CD14-positive monocyte (primary cell): Measurements from ENCODE around the gene ABCG4. TPM values are rescaled to one million over a fixed set of nuclear protein-coding genes. Genes with fewer than 3 reads are reported as not detected.
"Not testable (repeated sequence)": the region's sequence is repeated elsewhere in the genome, so short reads cannot be mapped to it uniquely, and the experiment has no call there.

Source experiments
- DNase-seq, 3 donors: peaks; one replicate each; pipeline ENCODE4 v3.0.0-alpha.2; 2011 to 2022
- H2AFZ ChIP-seq: 2 replicates; pipeline ENCODE4 v1.6.0; 2012; ENCODE audit warnings: mild to moderate bottlenecking, low read depth, low read length, inconsistent platforms; ENCODE audit not compliant: insufficient read depth, poor library complexity, severe bottlenecking
- H3K27ac ChIP-seq, 2 donors: 1 replicate in 1 of 2; 2 replicates in 1 of 2; pipeline ENCODE4 v1.5.1; 2012 to 2013; ENCODE audit warnings: low read length in 2 of 2, control low read depth in 1 of 2, inconsistent platforms in 1 of 2, low read depth in 1 of 2, mild to moderate bottlenecking in 1 of 2
- H3K27me3 ChIP-seq, 2 donors: one replicate each; pipeline versions ENCODE4 v1.6.0 to v1.6.1; 2011 to 2013; ENCODE audit warnings: low read length in 2 of 2; ENCODE audit not compliant: control insufficient read depth in 2 of 2, insufficient read depth in 2 of 2
- H3K36me3 ChIP-seq, 2 donors: replicated peaks in 1 of 2; 1 replicate in 1 of 2; 2 replicates in 1 of 2; pipeline versions ENCODE4 v1.5.1 to v1.6.1; 2012 to 2013; ENCODE audit warnings: low read length in 2 of 2, control low read depth in 1 of 2, inconsistent platforms in 1 of 2, mild to moderate bottlenecking in 1 of 2; ENCODE audit not compliant: insufficient read depth in 2 of 2, control insufficient read depth in 1 of 2
- H3K4me1 ChIP-seq, 2 donors: 1 replicate in 1 of 2; 2 replicates in 1 of 2; pipeline versions ENCODE4 v1.5.1 to v1.6.1; 2012 to 2013; ENCODE audit warnings: low read length in 2 of 2, control low read depth in 1 of 2, inconsistent platforms in 1 of 2, mild to moderate bottlenecking in 1 of 2, moderate library complexity in 1 of 2; ENCODE audit not compliant: insufficient read depth in 2 of 2, control insufficient read depth in 1 of 2
- H3K4me2 ChIP-seq: replicated peaks from 2 replicates; pipeline ENCODE3; 2012; ENCODE audit warnings: low read length, moderate library complexity, mild to moderate bottlenecking; ENCODE audit not compliant: poor library complexity, severe bottlenecking; ENCODE audit errors: extremely low read depth
- H3K4me3 ChIP-seq, 3 experiments: fragments of 200-600 bp in 1 of 3; sonication (generic) in 1 of 3; replicated peaks in 1 of 3; 1 replicate in 2 of 3; 2 replicates in 1 of 3; pipeline ENCODE4 v1.5.1; 2011 to 2013; ENCODE audit warnings: low read length in 3 of 3, mild to moderate bottlenecking in 3 of 3, control low read depth in 2 of 3, low read depth in 2 of 3, inconsistent platforms in 1 of 3, moderate library complexity in 1 of 3
- H3K79me2 ChIP-seq: 2 replicates; pipeline ENCODE4 v1.6.0; 2012; ENCODE audit warnings: mild to moderate bottlenecking, control low read depth, inconsistent platforms, low read length, moderate library complexity; ENCODE audit not compliant: insufficient read depth
- H3K9ac ChIP-seq: 2 replicates; pipeline ENCODE4 v1.6.0; 2017; ENCODE audit warnings: low read length, mild to moderate bottlenecking; ENCODE audit not compliant: insufficient read depth, poor library complexity, severe bottlenecking
- H3K9me3 ChIP-seq, 2 donors: replicated peaks in 1 of 2; 1 replicate in 1 of 2; 2 replicates in 1 of 2; pipeline versions ENCODE4 v1.5.1 to v1.6.1; 2012 to 2013; ENCODE audit warnings: low read length in 2 of 2, control low read depth in 1 of 2; ENCODE audit not compliant: control insufficient read depth in 1 of 2, insufficient read depth in 1 of 2
- H4K20me1 ChIP-seq: 2 replicates; pipeline ENCODE4 v1.6.0; 2012; ENCODE audit warnings: mild to moderate bottlenecking, low read length, control low read depth, moderate library complexity; ENCODE audit not compliant: insufficient read depth
- H3K27ac Mint-ChIP-seq, 7 donors: one replicate each; pipeline ENCODE4 v1.8.0; 2020; ENCODE audit warnings: mild to moderate bottlenecking in 7 of 7, mixed read lengths in 7 of 7, moderate library complexity in 6 of 7, inconsistent platforms in 2 of 7
- H3K27me3 Mint-ChIP-seq, 3 donors: one replicate each; pipeline ENCODE4 v1.8.0; 2021 to 2022; ENCODE audit warnings: low read depth in 3 of 3, mild to moderate bottlenecking in 3 of 3, mixed read lengths in 3 of 3, moderate library complexity in 3 of 3, inconsistent platforms in 1 of 3
- H3K36me3 Mint-ChIP-seq, 2 donors: one replicate each; pipeline ENCODE4 v1.8.0; 2020; ENCODE audit warnings: mixed read lengths in 2 of 2, inconsistent platforms in 1 of 2, mild to moderate bottlenecking in 1 of 2
- H3K4me1 Mint-ChIP-seq: one replicate; pipeline ENCODE4 v1.8.0; 2020; ENCODE audit warnings: mild to moderate bottlenecking, mixed read lengths
- H3K4me3 Mint-ChIP-seq, 2 donors: one replicate each; pipeline ENCODE4 v1.8.0; 2020; ENCODE audit warnings: mild to moderate bottlenecking in 2 of 2, mixed read lengths in 2 of 2, moderate library complexity in 1 of 2
- H3K9me3 Mint-ChIP-seq, 7 donors: one replicate each; pipeline ENCODE4 v1.8.0; 2020 to 2022; ENCODE audit warnings: mixed read lengths in 7 of 7, mild to moderate bottlenecking in 6 of 7, moderate library complexity in 6 of 7, inconsistent platforms in 2 of 7
- CTCF ChIP-seq: fragments of 200-600 bp; IDR thresholded peaks from one replicate; pipeline ENCODE4 v1.8.0; 2022; ENCODE audit warnings: antibody characterized with exemption, mild to moderate bottlenecking
- WGBS: methylation state at CpG from one replicate; pipeline ENCODE4 v1.1.5; 2013; ENCODE audit warnings: missing lambda C conversion rate; ENCODE audit not compliant: insufficient coverage; 5-methylcytosine and 5-hydroxymethylcytosine counted together
- intact Hi-C, 2 donors: fragments of 100-400 bp; cut with micrococcal nuclease; formaldehyde crosslinking; loops; one replicate each; pipeline versions ENCODE4 v1.15.0 to v1.15.1; 2023
- polyA plus RNA-seq, 3 donors: library from polyadenylated mRNA; depleted of rRNA in 1 of 3; unstranded in 2 of 3; stranded (reverse) in 1 of 3; fragments of 300-500 nt in 2 of 3; fragments of >200 nt in 1 of 3; fragmentation: Illumina TruSeq in 2 of 3; gene quantifications; 1 replicate in 2 of 3; 2 replicates in 1 of 3; pipeline ENCODE4 v1.2.3, GENCODE V29; 2012 to 2021

Gene ABCG4
- polyA plus RNA-seq, 3 donors = 0.04 TPM; not detected in 2

GRCh38 chr11:119130662-119131061 is 18.2 kb upstream of the ABCG4 start:
- Mint-ChIP-seq H3K27ac (no peak overlapping the region), H3K4me1 (peaks cover 13% of the 10 kb centered on the region)

GRCh38 chr11:119134389-119134978 is 14.4 kb upstream of the ABCG4 start:
- intact Hi-C loops = no loop called here
- TF ChIP-seq CTCF = peak; percentile 91
- H3K36me3 ChIP-seq = peaks cover 45 to 55% of the 10 kb centered on the region in 2 donors
- peak; percentile 52 to 76 (median 74) for DNase-seq
- H3K79me2 ChIP-seq = no peaks in the 10 kb centered on the region
- no peaks in the 10 kb centered on the region for H3K27me3 ChIP-seq
- no peak overlapping the region for H3K4me3 ChIP-seq
- no peak overlapping the region for H3K27ac ChIP-seq
- WGBS = 70% methylated on average over 2 of the region's 4 CpGs
- H3K27ac Mint-ChIP-seq = peak overlapping the region in 2 of 7 donors; percentile 2 to 25
- peaks cover 15% of the 10 kb centered on the region for H3K4me1 Mint-ChIP-seq
- no peaks in the 10 kb centered on the region for H3K9me3 Mint-ChIP-seq
- no peaks in the 10 kb centered on the region for H3K9me3 ChIP-seq
- H3K4me2 ChIP-seq = no peak overlapping the region
- no peak overlapping the region for H3K9ac ChIP-seq
- H3K36me3 Mint-ChIP-seq = peaks cover 46 to 54% of the 10 kb centered on the region in 2 donors
- H3K4me1 ChIP-seq = peaks cover 0 to 3% of the 10 kb centered on the region in 2 donors
- no peak overlapping the region for H2AFZ ChIP-seq
- no peak overlapping the region for H3K4me3 Mint-ChIP-seq
- peaks cover 4 to 6% (median 4%) of the 10 kb centered on the region in 3 donors for H3K27me3 Mint-ChIP-seq
- no peaks in the 10 kb centered on the region for H4K20me1 ChIP-seq

More at GRCh38 chr11:119130662-119131061, 18.2 kb upstream of the ABCG4 start:
- Histone ChIP-seq H3K27ac (no peak overlapping the region), H3K36me3 (peaks cover 60 to 87% of the 10 kb centered on the region in 2 donors), H2AFZ (no peak overlapping the region), H3K9ac (no peak overlapping the region), H4K20me1 (peaks cover 7% of the 10 kb centered on the region), H3K27me3 (no peaks in the 10 kb centered on the region), H3K4me2 (no peak overlapping the region), H3K4me1 (peaks cover 0 to 3% of the 10 kb centered on the region in 2 donors), H3K9me3 (no peaks in the 10 kb centered on the region), H3K4me3 (no peak overlapping the region), H3K79me2 (peaks cover 3% of the 10 kb centered on the region)
- no CpG with 5 or more reads among the region's 3 CpGs for WGBS
- TF ChIP-seq CTCF = no peak
- H3K27me3 Mint-ChIP-seq = peaks cover 0 to 2% (median 0%) of the 10 kb centered on the region in 3 donors
- intact Hi-C loops = no loop called here
- DNase-seq = no peak
- H3K9me3 Mint-ChIP-seq = no peaks in the 10 kb centered on the region
- peaks cover 66 to 82% of the 10 kb centered on the region in 2 donors for H3K36me3 Mint-ChIP-seq
- H3K4me3 Mint-ChIP-seq = no peak overlapping the region

GRCh38 chr11:119139276-119139675 is 9.6 kb upstream of the ABCG4 start:
- not testable (repeated sequence) for DNase-seq
- H3K4me1 Mint-ChIP-seq = peaks cover 18% of the 10 kb centered on the region

More at GRCh38 chr11:119139276-119139675, 9.6 kb upstream of the ABCG4 start:
- H3K4me3 ChIP-seq, H3K4me2 ChIP-seq, H4K20me1 ChIP-seq, H3K4me1 ChIP-seq, H3K27ac ChIP-seq, H3K79me2 ChIP-seq, H2AFZ ChIP-seq, H3K27me3 ChIP-seq, H3K9me3 Mint-ChIP-seq, H3K9ac ChIP-seq, H3K9me3 ChIP-seq, H3K36me3 ChIP-seq, H3K27ac Mint-ChIP-seq, H3K4me3 Mint-ChIP-seq, intact Hi-C loops: not testable (repeated sequence)
- H3K27me3 Mint-ChIP-seq = peaks cover 8 to 16% (median 10%) of the 10 kb centered on the region in 3 donors
- peaks cover 4 to 10% of the 10 kb centered on the region in 2 donors for H3K36me3 Mint-ChIP-seq
- WGBS = 96% methylated on average over 4 of the region's 10 CpGs
